Measurements from ENCODE around the gene MCCC1.
"Not testable (repeated sequence)": the region's sequence is repeated elsewhere in the genome, so short reads cannot be mapped to it uniquely, and the experiment has no call there.

MCCC1 gene

GRCh38 chr3:183101040-183101439, 1.7 kb upstream of the MCCC1 start:
- DNase-seq = not testable (repeated sequence)

DNA sequence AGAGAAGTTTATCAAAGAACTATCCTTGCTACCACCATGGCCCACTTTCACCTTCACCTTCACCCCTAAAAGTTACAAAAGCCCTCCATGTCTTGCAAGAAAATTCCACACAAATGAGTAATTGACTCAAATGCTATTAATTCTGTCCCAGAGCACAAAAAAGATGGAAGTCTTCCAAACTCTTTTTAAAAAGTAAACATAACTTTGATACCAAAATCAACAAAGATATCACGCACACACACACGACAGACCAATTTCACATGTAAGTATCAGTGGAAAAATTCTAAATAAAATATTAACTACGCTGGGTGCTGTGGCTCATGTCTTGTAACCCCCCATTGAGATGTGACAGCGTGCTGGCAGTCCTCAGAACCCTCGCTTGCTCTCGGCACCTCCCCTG, 1.1 kb upstream of the MCCC1 start:
- DNase-seq = no peak

GRCh38 chr3:183099838-183100204, 525 bp upstream of the MCCC1 start:
- no peak for DNase-seq

DNA sequence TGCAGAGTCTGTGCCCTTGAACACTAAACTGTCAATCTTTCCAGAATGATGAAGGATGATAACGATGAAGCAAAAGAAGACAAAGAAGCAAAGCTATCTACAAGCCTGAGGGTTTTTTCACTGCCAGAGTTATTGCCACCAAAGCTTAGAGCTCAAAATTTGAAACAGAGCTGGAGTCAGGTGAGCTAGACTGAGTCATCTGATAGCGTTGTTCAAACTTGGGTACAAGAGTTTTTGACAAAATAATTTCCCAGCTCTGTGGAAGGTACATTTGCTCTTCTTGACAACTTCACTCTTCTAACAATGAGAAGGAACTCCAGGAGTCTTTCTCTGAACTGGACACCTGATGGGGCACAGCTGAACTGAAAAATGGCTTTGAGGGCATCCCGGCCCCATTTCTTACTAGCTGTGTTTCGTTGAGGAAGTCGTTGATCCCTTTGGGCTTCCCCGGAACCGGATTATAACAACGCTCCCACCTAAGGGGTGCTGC, 715 bp downstream of the MCCC1 start:
- peak in 1 of 2 experiments; percentile 61 for DNase-seq

GRCh38 chr3:183094711-183095110, 4.6 kb downstream of the MCCC1 start:
- no peak for DNase-seq

- no peak for DNase-seq
Measured at GRCh38 chr3:183092256-183092655, 7.0 kb downstream of the MCCC1 start.

- DNase-seq = no peak
Measured at GRCh38 chr3:183087184-183087583, 12.1 kb downstream of the MCCC1 start.

GRCh38 chr3:183085634-183086390, 13.5 kb downstream of the MCCC1 start:
- DNase-seq = peak; percentile 37 to 40

- DNase-seq = no peak
Measured at GRCh38 chr3:183082355-183082915, 16.9 kb downstream of the MCCC1 start.

DNA sequence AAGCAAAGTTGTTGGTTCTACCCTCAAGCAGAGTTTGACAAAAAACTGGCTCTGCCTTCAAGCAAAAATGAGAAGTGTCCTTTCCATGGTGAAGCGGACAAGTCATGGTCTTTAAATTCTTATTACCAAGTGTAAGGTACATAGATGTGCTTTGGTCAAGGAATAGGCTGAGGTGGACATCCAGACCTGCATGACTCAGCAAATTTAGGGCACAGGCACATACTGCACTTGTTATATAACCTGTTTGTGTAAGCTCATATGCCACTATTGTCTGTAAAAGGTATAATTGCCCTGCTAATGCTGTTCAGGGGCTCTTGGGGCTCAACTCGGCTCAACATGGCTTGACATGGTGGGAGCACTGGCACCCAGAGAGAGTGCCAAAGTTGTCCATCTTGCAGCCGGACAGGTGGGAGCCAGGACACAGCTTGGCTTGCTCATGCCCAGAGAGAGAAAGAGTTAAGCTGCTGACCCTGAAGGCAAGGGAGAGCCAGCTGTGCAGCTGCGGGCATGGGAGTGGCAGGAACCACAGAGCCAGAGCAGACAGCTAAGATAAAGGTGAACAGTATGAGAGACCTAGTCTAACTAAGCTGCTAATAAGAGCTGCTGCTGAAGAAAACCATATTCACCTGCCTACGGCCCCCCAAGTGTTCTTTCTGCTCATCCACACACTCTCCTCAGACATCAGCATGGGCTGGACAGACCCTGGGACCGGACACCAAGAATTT, 17.7 kb downstream of the MCCC1 start:
- DNase-seq = no peak

DNA sequence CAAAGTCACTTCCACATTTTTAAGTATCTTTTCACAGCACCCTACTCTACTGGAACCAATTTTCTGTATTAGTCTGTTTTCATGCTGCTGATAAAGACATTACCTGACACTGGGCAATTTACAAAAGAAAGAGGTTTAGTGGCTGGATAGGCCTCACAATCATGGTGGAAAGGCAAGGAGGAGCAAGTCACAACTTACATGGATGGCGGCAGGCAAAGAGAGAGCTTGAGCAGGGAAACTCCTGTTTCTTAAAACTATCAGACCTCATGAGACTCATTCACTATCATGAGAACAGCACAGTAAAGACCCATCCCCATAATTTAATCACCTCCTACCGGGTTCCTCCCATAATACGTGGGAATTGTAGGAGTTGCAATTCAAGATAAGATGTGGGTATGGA, 18.7 kb downstream of the MCCC1 start:
- DNase-seq = no peak

DNA sequence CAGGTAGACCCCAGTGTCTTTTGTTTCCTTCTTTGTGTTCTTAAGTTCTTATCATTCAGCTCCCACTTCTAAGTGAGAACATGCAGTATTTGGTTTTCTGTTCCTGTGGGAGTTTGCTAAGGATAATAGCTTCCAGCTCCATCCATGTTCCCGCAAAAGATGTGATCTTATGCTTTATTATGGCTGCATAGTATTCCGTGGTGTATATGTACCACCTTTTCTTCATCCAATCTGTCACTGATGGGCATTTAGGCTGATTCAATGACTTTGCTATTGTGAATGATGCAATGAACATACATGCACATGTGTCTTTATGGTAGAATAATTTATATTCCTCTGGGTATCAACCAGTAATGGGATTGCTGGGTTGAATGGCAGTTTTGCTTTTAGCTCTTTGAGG, 24.4 kb downstream of the MCCC1 start:
- no peak for DNase-seq

DNA sequence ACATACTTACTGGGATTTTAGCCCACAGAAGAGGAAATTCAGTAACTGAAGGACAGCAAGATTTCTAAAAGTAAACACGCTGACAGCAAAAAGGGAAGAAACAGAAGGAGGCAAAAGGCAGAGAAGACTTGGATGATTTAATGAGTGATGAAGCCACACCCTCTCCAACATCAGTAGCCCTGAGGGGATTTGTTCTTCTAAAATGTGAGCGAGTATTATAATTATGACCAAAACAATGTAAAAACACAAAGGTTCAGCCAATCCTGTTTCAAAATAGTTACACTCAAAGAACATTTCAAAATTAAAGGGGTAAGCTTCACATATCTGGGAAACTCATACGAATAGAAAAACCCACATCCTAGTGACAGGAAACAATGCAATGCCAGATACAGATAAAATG, 25.0 kb downstream of the MCCC1 start:
- no peak for DNase-seq

DNA sequence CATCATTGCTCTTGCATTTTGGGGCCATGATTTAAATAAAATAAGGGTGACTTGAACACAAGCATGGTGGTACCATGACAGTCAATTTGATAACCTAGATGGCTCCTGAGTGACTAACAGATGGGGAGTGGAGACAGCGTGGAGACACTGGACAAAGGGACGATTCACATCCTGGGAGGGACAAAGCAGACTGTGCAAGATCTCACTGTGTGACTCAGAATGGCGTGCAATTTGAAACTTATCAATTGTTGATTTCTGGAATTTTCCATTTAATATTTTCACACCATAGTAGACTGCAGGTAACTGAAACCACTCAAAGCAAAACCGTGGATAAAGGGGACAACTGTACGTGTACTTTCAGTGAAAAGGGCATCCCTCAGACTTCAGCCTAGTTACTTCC, 25.5 kb downstream of the MCCC1 start:
- DNase-seq = no peak

- no peak for DNase-seq
Measured at GRCh38 chr3:183070892-183071291, 28.4 kb downstream of the MCCC1 start.

GRCh38 chr3:183069086-183069485, 30.2 kb downstream of the MCCC1 start:
- DNase-seq = no peak

GRCh38 chr3:183066891-183067290, 32.4 kb downstream of the MCCC1 start:
- DNase-seq = not testable (repeated sequence)

GRCh38 chr3:183064475-183064874, 34.8 kb downstream of the MCCC1 start:
- DNase-seq = no peak

DNA sequence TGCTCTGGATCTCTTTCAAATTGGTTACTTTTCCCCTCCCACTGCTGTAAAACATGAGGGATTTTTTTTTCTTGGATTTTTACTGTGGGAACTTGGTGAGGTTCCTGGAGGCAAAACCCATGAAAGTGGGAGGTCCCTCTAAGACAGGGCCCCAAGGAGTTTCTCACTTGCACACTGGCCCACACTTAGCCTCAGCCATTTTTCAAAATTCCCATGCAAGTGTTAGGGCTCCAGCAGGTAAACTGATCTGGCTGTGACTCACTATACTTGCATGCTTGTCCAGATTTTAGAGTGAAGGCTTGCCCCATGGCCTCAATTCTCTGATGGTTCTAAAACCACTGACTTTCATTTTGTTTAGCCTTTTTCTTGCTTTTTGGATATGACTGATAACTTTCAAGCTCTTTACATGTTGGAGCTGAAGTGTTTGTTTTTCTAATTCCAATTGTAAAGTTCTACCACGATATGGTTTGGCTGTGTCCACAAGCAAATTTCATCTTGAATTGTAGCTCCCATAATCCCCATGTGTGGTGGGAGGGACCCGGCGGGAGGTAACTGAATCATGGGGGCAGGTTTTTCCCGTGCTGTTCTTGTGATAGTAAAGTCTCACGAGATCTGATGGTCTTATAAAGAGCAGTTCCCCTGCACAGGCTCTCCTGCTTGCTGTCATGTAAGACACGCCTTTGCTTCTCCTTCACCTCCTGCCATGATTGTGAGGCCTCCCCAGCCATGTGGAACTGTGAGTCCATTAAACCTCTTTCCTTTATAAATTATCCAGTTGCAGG, 37.7 kb downstream of the MCCC1 start:
- no peak for DNase-seq

DNA sequence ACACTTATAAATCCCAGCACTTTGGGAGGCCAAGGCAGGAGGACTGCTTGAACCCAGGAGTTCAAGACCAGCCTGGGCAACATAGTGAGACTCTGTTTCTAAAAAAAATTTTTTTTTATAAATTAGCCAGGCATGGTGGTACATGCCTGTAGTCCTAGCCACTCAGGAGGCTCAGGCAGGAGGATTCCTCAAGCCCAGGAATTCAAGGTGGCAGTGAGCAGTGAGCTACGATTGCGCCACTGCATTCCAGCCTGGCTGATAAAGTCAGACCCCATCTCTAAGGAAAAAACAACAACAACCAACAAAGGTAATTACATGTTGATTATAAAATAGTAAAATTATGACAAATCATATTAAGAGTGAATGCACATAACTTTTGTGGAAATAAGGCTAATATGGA, 40.9 kb downstream of the MCCC1 start:
- no peak for DNase-seq

DNA sequence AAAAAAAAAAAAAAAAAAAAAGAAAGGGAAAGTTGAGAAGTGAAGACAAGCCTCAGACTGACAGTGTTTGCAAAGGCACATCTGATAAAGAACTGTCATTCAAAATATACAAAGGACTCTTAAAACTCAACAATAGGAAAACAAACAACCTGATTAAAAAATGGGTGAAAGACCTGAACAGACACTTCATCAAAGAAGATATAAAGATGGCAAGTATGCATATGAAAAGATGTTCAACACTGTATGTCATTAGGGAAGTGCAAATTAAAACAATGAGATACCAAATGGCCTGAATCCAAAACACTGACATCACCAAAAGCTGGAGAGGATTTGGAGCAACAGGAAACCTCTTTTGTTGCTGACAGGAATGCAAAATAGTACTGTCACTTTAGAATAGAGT, 48.6 kb downstream of the MCCC1 start:
- no peak for DNase-seq

DNA sequence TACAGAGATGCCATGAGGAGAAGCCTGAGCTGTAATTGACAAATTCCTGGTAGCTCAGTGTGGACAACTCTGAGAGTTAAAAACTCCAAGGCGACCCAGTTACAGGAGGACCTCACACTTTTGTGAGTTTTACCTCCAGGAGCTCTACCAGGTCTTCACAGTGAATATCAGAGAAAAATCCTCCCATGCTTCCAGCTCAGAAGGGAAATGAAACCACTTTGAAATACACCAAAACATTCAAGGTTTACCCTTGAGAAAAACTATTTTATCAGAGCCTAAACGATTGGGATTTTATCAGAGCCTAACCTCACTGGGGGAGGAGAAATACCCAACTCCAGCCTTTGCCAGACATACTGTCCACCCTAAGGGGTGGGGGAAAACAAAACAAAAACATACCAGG, 52.4 kb downstream of the MCCC1 start:
- no peak for DNase-seq

DNA sequence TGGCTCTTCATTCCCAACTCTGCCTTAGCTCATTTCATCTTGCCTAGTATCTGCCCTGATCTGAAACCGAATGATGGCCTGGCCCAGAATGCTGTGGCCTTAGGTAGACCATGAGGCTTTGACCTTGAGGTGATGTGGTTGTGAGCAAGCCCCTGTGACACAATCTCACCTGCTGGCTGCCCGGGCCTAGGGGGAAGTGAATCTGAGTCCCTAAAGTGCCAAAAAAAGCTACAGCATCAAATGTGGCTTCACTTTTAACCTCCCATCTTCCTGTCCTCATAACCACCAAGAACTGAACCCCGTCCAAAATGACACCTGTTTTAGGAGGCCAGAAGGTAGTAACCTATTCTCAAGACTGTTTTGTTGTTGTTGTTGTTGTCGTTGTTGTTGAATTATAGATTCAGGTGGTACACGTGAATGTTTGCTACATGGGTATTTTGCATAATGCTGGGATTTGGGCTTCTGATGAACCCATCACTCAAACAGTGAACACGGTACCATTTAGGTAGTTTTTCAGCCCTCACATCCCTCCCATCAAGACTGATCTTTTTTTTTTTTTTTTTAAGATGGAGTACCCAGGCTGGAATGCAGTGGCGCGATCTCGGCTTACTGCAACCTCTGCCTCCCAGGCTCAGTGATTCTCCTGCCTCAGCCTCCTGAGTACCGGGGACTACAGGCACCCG, 54.6 kb downstream of the MCCC1 start:
- DNase-seq = no peak

Data from NCI-H2081 (cell line).